Ovary (tissue), 10 donors: ENCODE results near the gene PIK3AP1. TPM values are rescaled to one million over a fixed set of nuclear protein-coding genes. Genes with fewer than 3 reads are reported as not detected.

Experiments
- DNase-seq, 5 donors: peaks; one replicate each; pipeline ENCODE4 v3.0.0-alpha.2; 2019 to 2020
- H3K27ac ChIP-seq, 2 donors: fragments of 200-600 bp; one replicate each; pipeline versions ENCODE4 v1.5.1 to v1.8.0; 2019 to 2022
- H3K27me3 ChIP-seq: fragments of 200-600 bp; one replicate; pipeline ENCODE4 v1.8.0; 2022
- H3K36me3 ChIP-seq: fragments of 200-600 bp; sonication (generic); one replicate; pipeline ENCODE4 v1.5.1; 2019
- H3K4me1 ChIP-seq: one replicate; pipeline ENCODE4 v1.8.1; 2013; ENCODE audit warnings: mild to moderate bottlenecking, moderate library complexity; ENCODE audit not compliant: insufficient read depth
- H3K4me3 ChIP-seq: fragments of 200-600 bp; sonication (generic); one replicate; pipeline ENCODE4 v1.5.1; 2017
- H3K9me3 ChIP-seq, 2 donors: fragments of 200-600 bp in 1 of 2; sonication (generic) in 1 of 2; one replicate each; pipeline versions ENCODE4 v1.5.1 to v1.8.1; 2013 to 2019; ENCODE audit warnings: mild to moderate bottlenecking in 1 of 2, moderate library complexity in 1 of 2
- CTCF ChIP-seq, 3 donors: fragments of 450-650 bp in 2 of 3; fragments of 200-600 bp in 1 of 3; IDR thresholded peaks; one replicate each; pipeline versions ENCODE4 v1.5.1 to v1.8.0; 2016 to 2022; ENCODE audit warnings: antibody characterized with exemption in 3 of 3, mild to moderate bottlenecking in 1 of 3
- EP300 ChIP-seq: sonication (generic); formaldehyde crosslinking; IDR thresholded peaks from one replicate; pipeline ENCODE4 v1.6.1; 2017; ENCODE audit warnings: antibody characterized with exemption
- POLR2A ChIP-seq: fragments of 450-650 bp; IDR thresholded peaks from one replicate; pipeline ENCODE4 v1.6.1; 2017; ENCODE audit warnings: antibody characterized with exemption, mild to moderate bottlenecking, moderate library complexity
- WGBS, 3 donors: extraction: QIAGEN DNeasy Blood & Tissue Kit in 1 of 3; methylation state at CpG; one replicate each; pipeline versions ENCODE4 v1.1.5 to v1.1.7; 2013 to 2017; 5-methylcytosine and 5-hydroxymethylcytosine counted together
- intact Hi-C, 4 donors: fragments of 100-400 bp; cut with DNase I; formaldehyde crosslinking; loops; one replicate each; pipeline versions ENCODE4 v1.11.0 to v1.15.1; 2022 to 2023
- long read RNA-seq, 3 donors: library from polyadenylated mRNA in 2 of 3; unstranded in 2 of 3; transcript quantifications; one replicate each; pipeline ENCODE4 v2.0.0 and lab custom pipeline, GENCODE V29; 2021 to 2026
- polyA plus RNA-seq, 2 donors: library from polyadenylated mRNA; stranded (reverse); fragments of 200-250 nt in 1 of 2; fragments of 350-450 nt in 1 of 2; fragmentation: Illumina TruSeq in 1 of 2; extraction: RNeasy Lipid Tissue Mini Kit (QIAGEN cat#74804) in 1 of 2; gene quantifications; one replicate each; pipeline ENCODE4 v1.2.3, GENCODE V29; 2013 to 2014
- total RNA-seq, 7 donors: library from RNA; depleted of rRNA in 2 of 7; stranded (reverse); fragments of >200 nt in 2 of 7; fragmentation: NEBNext Ultra II Directional in 3 of 7; extraction: Animal tissue kit (Norgen Biotek cat#: 25700) in 3 of 7; gene quantifications; one replicate each; pipeline versions ENCODE4 v1.1.0 to v1.2.4, GENCODE V29; 2016 to 2023
- donor health status: DM: no; HTN: no; CAD: no; lungs with moderate emphysema.
- donor health status: DM: no; HTN: no; CAD: no.
- donor health status: Bipolar disorder and iron deficiency.
- donor health status: DM: yes; HTN: yes; CAD: no.
- donor health status: DM: no; HTN: no; CAD: no.
- donor health status: DM: yes; HTN: yes; CAD: no.

PIK3AP1 gene
- total RNA-seq (10 to 100 TPM in 2 of 7 donors, 1 to 10 TPM in 5; 4.6 to 14.2 (median 7.8) TPM), polyA plus RNA-seq (1 to 10 TPM; 2.5 to 9.9 TPM)
- long read RNA-seq, donor 1, partial matches to known transcripts = 2 of 5 reads
- long read RNA-seq, donor 1, other reads (novel, unspliced or antisense) = 3 of 5 reads
- long read RNA-seq, donor 2, partial matches to known transcripts = 9,370 of 9,370 reads
- long read RNA-seq, donor 2, other reads (novel, unspliced or antisense) = 0 of 9,370 reads
- long read RNA-seq, donor 3, full-length matches to known transcripts = 20 of 33 reads
- long read RNA-seq, donor 3, partial matches to known transcripts = 9 of 33 reads
- long read RNA-seq, donor 3, other reads (novel, unspliced or antisense) = 4 of 33 reads

GRCh38 chr10:96720422-96721206, at the start of gene PIK3AP1:
TSS of gene PIK3AP1 (minus strand) at chr10:96720514. CDS start at chr10:96720394, 120 bp downstream.
- intact Hi-C loops = loop anchor here in 2 of 4 donors (5.0 to 10.0 kb wide), 2 partner anchors 76 to 78 kb away; no protein-coding TSS in a partner anchor
- peak within 1 kb of the TSS; percentile 16 to 66 for H3K27ac ChIP-seq
- H3K9me3 ChIP-seq = no peaks in the 10 kb centered on the region
- peaks cover 3% of the 10 kb centered on the region for H3K4me1 ChIP-seq
- WGBS, 3 donors = 2 to 3% (median 3%) methylated on average over 41 to 52 of the region's 52 CpGs
- peak within 1 kb of the TSS; percentile 37 for H3K4me3 ChIP-seq
- H3K36me3 ChIP-seq = no peaks in the 10 kb centered on the region
- no peak for TF ChIP-seq EP300
- TF ChIP-seq POLR2A = no peak
- TF ChIP-seq CTCF (IDR thresholded peaks at IDR 0.05) = no peak
- peak; percentile 32 to 70 (median 51) for DNase-seq
- H3K27me3 ChIP-seq = no peaks in the 10 kb centered on the region

- no peaks in the 10 kb centered on the region for H3K4me1 ChIP-seq
- H3K27me3 ChIP-seq = no peaks in the 10 kb centered on the region
- TF ChIP-seq EP300 (no peak), POLR2A (no peak), CTCF (IDR thresholded peaks at IDR 0.05) (no peak)
- H3K4me3 ChIP-seq = no peak overlapping the region
- 91 to 92% (median 91%) methylated on average over 11 of the region's 11 CpGs for WGBS, 3 donors
- intact Hi-C loops = no loop called here
- no peaks in the 10 kb centered on the region for H3K36me3 ChIP-seq
- no peaks in the 10 kb centered on the region for H3K9me3 ChIP-seq
- no peak overlapping the region for H3K27ac ChIP-seq
- DNase-seq = no peak
Measured at GRCh38 chr10:96768136-96768535, 47.8 kb upstream of the PIK3AP1 start.

GRCh38 chr10:96767611-96768010, 47.3 kb upstream of the PIK3AP1 start:
- intact Hi-C loops = no loop called here
- WGBS, 3 donors = 90 to 95% (median 92%) methylated on average over 2 of the region's 2 CpGs

More at GRCh38 chr10:96767611-96768010, 47.3 kb upstream of the PIK3AP1 start:
- Histone ChIP-seq H3K27ac (no peak overlapping the region), H3K4me3 (no peak overlapping the region), H3K36me3 (no peaks in the 10 kb centered on the region), H3K27me3 (no peaks in the 10 kb centered on the region), H3K9me3 (no peaks in the 10 kb centered on the region), H3K4me1 (no peaks in the 10 kb centered on the region)
- no peak for DNase-seq
- no peak for TF ChIP-seq CTCF (IDR thresholded peaks at IDR 0.05)
